ENCODE measurements around the gene IER3IP1.

IER3IP1 gene

DNA sequence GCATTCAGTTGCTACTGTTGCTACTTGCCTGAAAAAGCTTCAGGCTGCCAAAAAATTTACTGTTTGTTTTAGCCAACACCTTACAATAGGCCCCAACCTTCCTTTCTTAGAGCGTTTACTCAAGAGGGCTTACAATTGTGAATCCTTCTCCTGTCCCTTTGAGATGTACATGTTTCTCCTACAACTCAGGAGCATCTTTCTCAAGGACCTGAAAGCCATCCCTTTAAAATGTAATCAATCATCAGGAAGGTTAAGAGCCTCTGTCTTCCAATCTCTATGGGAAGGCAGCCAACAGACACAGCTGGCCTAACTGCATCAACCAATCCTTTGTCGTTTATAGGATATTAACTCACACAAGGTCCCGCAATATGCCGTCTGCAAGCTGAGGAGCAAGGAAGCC is 3.4 kb upstream of the IER3IP1 start (continued):
- TF ChIP-seq, protein P1, sequence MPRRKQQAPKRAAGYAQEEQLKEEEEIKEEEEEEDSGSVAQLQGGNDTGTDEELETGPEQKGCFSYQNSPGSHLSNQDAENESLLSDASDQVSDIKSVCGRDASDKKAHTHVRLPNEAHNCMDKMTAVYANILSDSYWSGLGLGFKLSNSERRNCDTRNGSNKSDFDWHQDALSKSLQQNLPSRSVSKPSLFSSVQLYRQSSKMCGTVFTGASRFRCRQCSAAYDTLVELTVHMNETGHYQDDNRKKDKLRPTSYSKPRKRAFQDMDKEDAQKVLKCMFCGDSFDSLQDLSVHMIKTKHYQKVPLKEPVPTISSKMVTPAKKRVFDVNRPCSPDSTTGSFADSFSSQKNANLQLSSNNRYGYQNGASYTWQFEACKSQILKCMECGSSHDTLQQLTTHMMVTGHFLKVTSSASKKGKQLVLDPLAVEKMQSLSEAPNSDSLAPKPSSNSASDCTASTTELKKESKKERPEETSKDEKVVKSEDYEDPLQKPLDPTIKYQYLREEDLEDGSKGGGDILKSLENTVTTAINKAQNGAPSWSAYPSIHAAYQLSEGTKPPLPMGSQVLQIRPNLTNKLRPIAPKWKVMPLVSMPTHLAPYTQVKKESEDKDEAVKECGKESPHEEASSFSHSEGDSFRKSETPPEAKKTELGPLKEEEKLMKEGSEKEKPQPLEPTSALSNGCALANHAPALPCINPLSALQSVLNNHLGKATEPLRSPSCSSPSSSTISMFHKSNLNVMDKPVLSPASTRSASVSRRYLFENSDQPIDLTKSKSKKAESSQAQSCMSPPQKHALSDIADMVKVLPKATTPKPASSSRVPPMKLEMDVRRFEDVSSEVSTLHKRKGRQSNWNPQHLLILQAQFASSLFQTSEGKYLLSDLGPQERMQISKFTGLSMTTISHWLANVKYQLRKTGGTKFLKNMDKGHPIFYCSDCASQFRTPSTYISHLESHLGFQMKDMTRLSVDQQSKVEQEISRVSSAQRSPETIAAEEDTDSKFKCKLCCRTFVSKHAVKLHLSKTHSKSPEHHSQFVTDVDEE (CRISPR knock-in tag; IDR thresholded peaks at IDR 0.05): no peak
- TF ChIP-seq ARNTL (CRISPR knock-in tag; IDR thresholded peaks at IDR 0.05; ENCODE audit: borderline replicate concordance, low read depth) (no peak), ZFP3 (CRISPR knock-in tag; IDR thresholded peaks at IDR 0.05) (no peak), TOX (CRISPR knock-in tag; IDR thresholded peaks at IDR 0.05; ENCODE audit: borderline replicate concordance) (no peak), OSR1 (CRISPR knock-in tag; IDR thresholded peaks at IDR 0.05) (no peak)

DNA sequence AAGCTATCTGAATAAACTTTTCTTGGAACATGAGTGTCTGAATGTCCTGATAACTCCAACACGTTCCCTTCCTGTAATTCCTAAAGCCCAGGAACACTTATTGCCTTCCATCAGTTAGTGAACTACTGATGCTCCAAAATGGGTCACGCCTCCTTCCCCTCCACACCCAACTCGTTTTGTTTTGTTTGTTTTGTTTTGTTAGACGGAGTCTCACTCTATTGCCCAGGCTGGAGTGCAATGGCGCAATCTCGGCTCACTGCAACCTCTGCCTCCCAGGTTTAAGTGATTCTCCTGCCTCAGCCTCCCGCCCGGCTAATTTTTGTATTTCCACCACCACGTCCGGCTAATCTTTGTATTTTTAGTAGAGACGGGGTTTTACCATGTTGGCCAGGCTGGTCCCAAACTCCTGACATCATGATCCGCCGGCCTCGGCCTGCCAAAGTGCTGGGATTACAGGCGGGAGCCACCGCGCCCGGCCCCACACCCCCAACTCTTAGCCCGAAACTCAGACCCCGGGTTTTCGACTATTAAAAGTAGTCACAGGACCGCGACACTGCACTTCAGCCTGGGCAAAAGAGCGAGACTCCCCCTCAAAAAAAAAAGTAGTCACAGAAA is 774 bp downstream of the IER3IP1 start:
- TF ChIP-seq, protein P2, sequence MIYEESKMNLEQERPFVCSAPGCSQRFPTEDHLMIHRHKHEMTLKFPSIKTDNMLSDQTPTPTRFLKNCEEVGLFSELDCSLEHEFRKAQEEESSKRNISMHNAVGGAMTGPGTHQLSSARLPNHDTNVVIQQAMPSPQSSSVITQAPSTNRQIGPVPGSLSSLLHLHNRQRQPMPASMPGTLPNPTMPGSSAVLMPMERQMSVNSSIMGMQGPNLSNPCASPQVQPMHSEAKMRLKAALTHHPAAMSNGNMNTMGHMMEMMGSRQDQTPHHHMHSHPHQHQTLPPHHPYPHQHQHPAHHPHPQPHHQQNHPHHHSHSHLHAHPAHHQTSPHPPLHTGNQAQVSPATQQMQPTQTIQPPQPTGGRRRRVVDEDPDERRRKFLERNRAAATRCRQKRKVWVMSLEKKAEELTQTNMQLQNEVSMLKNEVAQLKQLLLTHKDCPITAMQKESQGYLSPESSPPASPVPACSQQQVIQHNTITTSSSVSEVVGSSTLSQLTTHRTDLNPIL (CRISPR knock-in tag; IDR thresholded peaks at IDR 0.05; ENCODE audit: low read depth): no peak
- TF ChIP-seq ISL1 (CRISPR knock-in tag; IDR thresholded peaks at IDR 0.05): no peak
- no peak for TF ChIP-seq ARNTL (CRISPR knock-in tag; IDR thresholded peaks at IDR 0.05; ENCODE audit: borderline replicate concordance, low read depth)
- no peak for TF ChIP-seq ZNF8 (CRISPR knock-in tag; IDR thresholded peaks at IDR 0.05)
- TF ChIP-seq OSR1 (CRISPR knock-in tag; IDR thresholded peaks at IDR 0.05): no peak
- TF ChIP-seq PPARA (CRISPR knock-in tag; IDR thresholded peaks at IDR 0.05; ENCODE audit: borderline replicate concordance): no peak
- no peak for TF ChIP-seq ZFP30 (CRISPR knock-in tag; IDR thresholded peaks at IDR 0.05)
- TF ChIP-seq, protein P1 (CRISPR knock-in tag; IDR thresholded peaks at IDR 0.05): no peak
- no peak for TF ChIP-seq ZC3H10 (CRISPR knock-in tag; IDR thresholded peaks at IDR 0.05)
- no peak for TF ChIP-seq ZNF70 (CRISPR knock-in tag; IDR thresholded peaks at IDR 0.05)
- no peak for TF ChIP-seq ZNF565 (CRISPR knock-in tag; conservative IDR thresholded peaks at IDR 0.05; ENCODE audit: low read depth)
- TF ChIP-seq, protein P3, sequence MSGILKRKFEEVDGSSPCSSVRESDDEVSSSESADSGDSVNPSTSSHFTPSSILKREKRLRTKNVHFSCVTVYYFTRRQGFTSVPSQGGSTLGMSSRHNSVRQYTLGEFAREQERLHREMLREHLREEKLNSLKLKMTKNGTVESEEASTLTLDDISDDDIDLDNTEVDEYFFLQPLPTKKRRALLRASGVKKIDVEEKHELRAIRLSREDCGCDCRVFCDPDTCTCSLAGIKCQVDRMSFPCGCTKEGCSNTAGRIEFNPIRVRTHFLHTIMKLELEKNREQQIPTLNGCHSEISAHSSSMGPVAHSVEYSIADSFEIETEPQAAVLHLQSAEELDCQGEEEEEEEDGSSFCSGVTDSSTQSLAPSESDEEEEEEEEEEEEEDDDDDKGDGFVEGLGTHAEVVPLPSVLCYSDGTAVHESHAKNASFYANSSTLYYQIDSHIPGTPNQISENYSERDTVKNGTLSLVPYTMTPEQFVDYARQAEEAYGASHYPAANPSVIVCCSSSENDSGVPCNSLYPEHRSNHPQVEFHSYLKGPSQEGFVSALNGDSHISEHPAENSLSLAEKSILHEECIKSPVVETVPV (CRISPR knock-in tag; IDR thresholded peaks at IDR 0.05): no peak
- no peak for TF ChIP-seq SNAI2 (CRISPR knock-in tag; IDR thresholded peaks at IDR 0.05)
- TF ChIP-seq, protein P4, sequence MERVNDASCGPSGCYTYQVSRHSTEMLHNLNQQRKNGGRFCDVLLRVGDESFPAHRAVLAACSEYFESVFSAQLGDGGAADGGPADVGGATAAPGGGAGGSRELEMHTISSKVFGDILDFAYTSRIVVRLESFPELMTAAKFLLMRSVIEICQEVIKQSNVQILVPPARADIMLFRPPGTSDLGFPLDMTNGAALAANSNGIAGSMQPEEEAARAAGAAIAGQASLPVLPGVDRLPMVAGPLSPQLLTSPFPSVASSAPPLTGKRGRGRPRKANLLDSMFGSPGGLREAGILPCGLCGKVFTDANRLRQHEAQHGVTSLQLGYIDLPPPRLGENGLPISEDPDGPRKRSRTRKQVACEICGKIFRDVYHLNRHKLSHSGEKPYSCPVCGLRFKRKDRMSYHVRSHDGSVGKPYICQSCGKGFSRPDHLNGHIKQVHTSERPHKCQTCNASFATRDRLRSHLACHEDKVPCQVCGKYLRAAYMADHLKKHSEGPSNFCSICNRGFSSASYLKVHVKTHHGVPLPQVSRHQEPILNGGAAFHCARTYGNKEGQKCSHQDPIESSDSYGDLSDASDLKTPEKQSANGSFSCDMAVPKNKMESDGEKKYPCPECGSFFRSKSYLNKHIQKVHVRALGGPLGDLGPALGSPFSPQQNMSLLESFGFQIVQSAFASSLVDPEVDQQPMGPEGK (CRISPR knock-in tag; IDR thresholded peaks at IDR 0.05; ENCODE audit: borderline replicate concordance): no peak
- no peak for TF ChIP-seq ESRRG (CRISPR knock-in tag; IDR thresholded peaks at IDR 0.05)
- TF ChIP-seq TCF4 (CRISPR knock-in tag; IDR thresholded peaks at IDR 0.05; ENCODE audit: borderline replicate concordance): no peak
- TF ChIP-seq TOX (CRISPR knock-in tag; IDR thresholded peaks at IDR 0.05; ENCODE audit: borderline replicate concordance): no peak
- TF ChIP-seq ZFP3 (CRISPR knock-in tag; IDR thresholded peaks at IDR 0.05): no peak
- ATAC-seq: peak; percentile 55

DNA sequence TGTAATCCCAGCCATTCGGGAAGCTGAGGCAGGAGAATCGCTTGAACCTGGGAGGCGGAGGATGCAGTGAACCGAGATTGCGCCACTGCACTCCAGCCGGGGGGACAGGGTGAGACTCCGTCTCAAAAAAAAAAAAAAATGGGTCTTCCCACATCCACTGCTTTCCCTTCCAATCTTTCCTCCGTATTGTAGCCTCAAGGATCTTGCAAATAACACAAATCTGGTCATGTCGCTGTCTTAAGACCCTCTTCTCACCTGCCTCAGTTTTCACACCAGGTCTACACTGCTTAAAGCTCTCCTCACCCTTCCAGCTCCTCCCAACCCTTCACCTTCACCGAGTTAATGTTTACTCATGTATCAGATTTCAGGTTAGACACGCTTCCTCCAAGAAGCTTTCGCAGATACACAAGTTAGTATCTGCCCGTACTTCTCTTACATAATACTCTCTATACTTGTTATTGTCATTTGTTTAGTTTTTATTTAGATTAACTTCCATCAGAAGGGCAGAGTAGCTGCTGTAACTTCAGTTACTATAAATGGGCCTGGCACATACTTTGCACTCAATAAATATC is 1.5 kb downstream of the IER3IP1 start:
- TF ChIP-seq SNAI2 (CRISPR knock-in tag; IDR thresholded peaks at IDR 0.05) (no peak), CSDC2 (CRISPR knock-in tag; IDR thresholded peaks at IDR 0.05) (no peak), TCF4 (CRISPR knock-in tag; IDR thresholded peaks at IDR 0.05; ENCODE audit: borderline replicate concordance) (no peak), GLIS3 (CRISPR knock-in tag; IDR thresholded peaks at IDR 0.05) (no peak), ESRRG (CRISPR knock-in tag; IDR thresholded peaks at IDR 0.05) (no peak), OSR1 (CRISPR knock-in tag; IDR thresholded peaks at IDR 0.05) (no peak), ZNF8 (CRISPR knock-in tag; IDR thresholded peaks at IDR 0.05) (no peak), ARNTL (CRISPR knock-in tag; IDR thresholded peaks at IDR 0.05; ENCODE audit: borderline replicate concordance, low read depth) (no peak)
- TF ChIP-seq, protein P4 (CRISPR knock-in tag; IDR thresholded peaks at IDR 0.05; ENCODE audit: borderline replicate concordance): no peak
- TF ChIP-seq, protein P2 (CRISPR knock-in tag; IDR thresholded peaks at IDR 0.05; ENCODE audit: low read depth): no peak
- ATAC-seq: no peak
